Neutrophil (primary cell): ENCODE measurements around the gene PPM1N.

Experiments
- H3K27ac ChIP-seq: fragments of 200-600 bp; sonication (generic); 2 replicates; pipeline ENCODE4 v1.5.1; 2016; ENCODE audit warnings: mild to moderate bottlenecking, moderate library complexity
- H3K27me3 ChIP-seq: fragments of 200-600 bp; sonication (generic); 2 replicates; pipeline ENCODE4 v1.6.0; 2016; ENCODE audit warnings: mild to moderate bottlenecking
- H3K36me3 ChIP-seq: fragments of 200-600 bp; sonication (generic); 2 replicates; pipeline ENCODE4 v1.5.1; 2017
- H3K4me1 ChIP-seq, 2 experiments: fragments of 200-600 bp in 1 of 2; sonication (generic) in 1 of 2; 1 replicate in 1 of 2; 2 replicates in 1 of 2; pipeline versions ENCODE4 v1.5.1 to v1.6.1; 2013 to 2016; ENCODE audit warnings: low read depth in 1 of 2, low read length in 1 of 2, mild to moderate bottlenecking in 1 of 2, moderate library complexity in 1 of 2; ENCODE audit not compliant: control insufficient read depth in 1 of 2, insufficient read depth in 1 of 2
- H3K4me3 ChIP-seq, 2 experiments: fragments of 200-600 bp in 1 of 2; sonication (generic) in 1 of 2; 1 replicate in 1 of 2; 2 replicates in 1 of 2; pipeline ENCODE4 v1.5.1; 2013 to 2016; ENCODE audit warnings: low read depth in 1 of 2, low read length in 1 of 2, mild to moderate bottlenecking in 1 of 2, moderate library complexity in 1 of 2
- H3K9me3 ChIP-seq: fragments of 200-600 bp; sonication (generic); 2 replicates; pipeline ENCODE4 v1.5.1; 2016
- CTCF ChIP-seq: fragments of 200-600 bp; sonication (generic); IDR thresholded peaks from 2 replicates; pipeline ENCODE4 v1.5.1; 2016; ENCODE audit warnings: antibody characterized with exemption

Gene PPM1N

DNA sequence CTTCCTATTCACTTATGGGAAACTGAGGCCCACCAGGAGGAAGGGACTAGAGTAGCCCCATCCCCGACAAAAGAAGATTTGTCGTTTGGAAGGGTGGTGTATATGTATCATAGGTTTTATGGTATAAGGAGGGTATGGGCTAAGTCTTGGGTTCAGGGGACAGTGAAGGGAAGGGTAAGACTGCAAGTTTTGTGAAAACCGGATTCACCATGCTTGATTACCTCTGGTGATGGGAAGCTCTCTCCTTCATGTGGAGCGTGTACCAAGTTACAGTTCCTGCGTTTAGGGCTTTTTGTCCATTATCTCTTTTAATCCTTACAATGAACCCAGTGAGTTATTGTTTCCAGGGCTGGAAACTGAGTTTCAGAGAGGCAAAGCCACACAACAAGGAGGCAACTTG is 12.8 kb downstream of the PPM1N start:
- H3K4me1 ChIP-seq = peaks cover 62 to 70% of the 10 kb centered on the region in 2 experiments
- H3K9me3 ChIP-seq = no peaks in the 10 kb centered on the region
- TF ChIP-seq CTCF = no peak
- peak overlapping the region; percentile 100 for H3K27ac ChIP-seq
- H3K36me3 ChIP-seq = peaks cover 51% of the 10 kb centered on the region
- H3K27me3 ChIP-seq = no peaks in the 10 kb centered on the region
- peak overlapping the region; percentile 98 to 100 for H3K4me3 ChIP-seq

- TF ChIP-seq CTCF = no peak
- Histone ChIP-seq H3K4me3 (peak overlapping the region; percentile 71 to 98), H3K27ac (peak overlapping the region; percentile 100), H3K36me3 (peaks cover 68% of the 10 kb centered on the region), H3K9me3 (no peaks in the 10 kb centered on the region), H3K27me3 (no peaks in the 10 kb centered on the region), H3K4me1 (peaks cover 78 to 84% of the 10 kb centered on the region in 2 experiments)
These were observed 14.7 kb downstream of the PPM1N start for GRCh38 chr19:45512881-45513483.

DNA sequence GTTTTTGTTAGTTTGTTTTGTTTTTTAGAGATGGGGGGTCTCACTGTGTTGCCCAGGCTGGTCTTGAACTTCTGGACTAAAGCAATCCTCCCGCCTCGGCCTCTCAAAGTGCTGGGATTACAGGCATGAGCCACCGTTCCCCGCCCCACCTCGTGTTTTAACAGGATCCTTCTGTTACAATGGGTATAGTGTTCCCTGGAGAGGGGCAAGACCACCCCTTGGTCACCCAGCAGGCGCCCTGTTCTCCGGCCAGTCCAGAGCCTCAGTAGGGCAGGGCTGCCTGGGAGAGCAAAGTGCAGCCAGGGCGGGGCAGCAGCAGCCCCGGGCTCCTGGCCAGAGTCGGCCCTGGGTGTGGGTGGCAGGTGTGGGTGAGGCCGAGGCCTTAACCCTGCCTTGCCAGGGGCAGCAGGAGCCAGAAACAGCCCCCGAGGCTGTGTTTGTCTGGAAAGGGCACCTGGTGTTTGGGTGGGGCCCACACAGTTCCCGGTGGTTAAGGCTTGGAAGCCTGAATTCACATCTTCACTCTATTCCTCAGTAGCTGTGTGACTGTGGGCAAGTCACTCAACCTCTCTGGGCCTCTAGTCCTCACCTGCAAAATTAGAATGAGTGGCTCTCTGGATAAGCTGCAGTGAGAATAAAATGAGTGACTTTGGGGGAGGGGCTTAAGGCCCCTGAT is 16.3 kb downstream of the PPM1N start:
- no peak for TF ChIP-seq CTCF
- H3K36me3 ChIP-seq = peaks cover 74% of the 10 kb centered on the region
- peak overlapping the region; percentile 71 to 98 for H3K4me3 ChIP-seq
- peaks cover 89 to 93% of the 10 kb centered on the region in 2 experiments for H3K4me1 ChIP-seq
- H3K27ac ChIP-seq = peak overlapping the region; percentile 100
- H3K9me3 ChIP-seq = no peaks in the 10 kb centered on the region
- H3K27me3 ChIP-seq = no peaks in the 10 kb centered on the region

- Histone ChIP-seq H3K27ac (peak overlapping the region; percentile 100), H3K27me3 (no peaks in the 10 kb centered on the region), H3K36me3 (peaks cover 74% of the 10 kb centered on the region), H3K4me3 (peak overlapping the region; percentile 71 to 98), H3K9me3 (no peaks in the 10 kb centered on the region), H3K4me1 (peaks cover 89 to 90% of the 10 kb centered on the region in 2 experiments)
- peak; percentile 29 for TF ChIP-seq CTCF
These were observed 16.9 kb downstream of the PPM1N start for GRCh38 chr19:45515081-45515624.

- no peak for TF ChIP-seq CTCF
- Histone ChIP-seq H3K4me3 (peak overlapping the region; percentile 71 to 98), H3K9me3 (no peaks in the 10 kb centered on the region), H3K4me1 (peaks cover 89 to 90% of the 10 kb centered on the region in 2 experiments), H3K27me3 (no peaks in the 10 kb centered on the region), H3K27ac (peak overlapping the region; percentile 100), H3K36me3 (peaks cover 76% of the 10 kb centered on the region)
These were observed 17.7 kb downstream of the PPM1N start for GRCh38 chr19:45515807-45516401.
